Mesenchymal stem cell (in vitro differentiated cells and primary cell): ENCODE data around the gene GABRA4.
A peak's percentile ranks its signal among the peaks of the same experiment; 100 is the strongest.

ENCODE experiments used
- DNase-seq: peaks from one replicate; pipeline ENCODE4 v3.0.0-alpha.2; 2013
- H2AFZ ChIP-seq: one replicate; pipeline ENCODE4 v1.6.1; 2013; ENCODE audit warnings: low read depth, mild to moderate bottlenecking, control low read depth, inconsistent platforms, low read length, moderate library complexity
- H2AK5ac ChIP-seq: 2 replicates; pipeline ENCODE4 v1.6.1; 2013; ENCODE audit warnings: low read length, moderate library complexity, mild to moderate bottlenecking, inconsistent platforms; ENCODE audit not compliant: severe bottlenecking
- H2BK120ac ChIP-seq: one replicate; pipeline ENCODE4 v1.6.1; 2013; ENCODE audit warnings: low read depth, mild to moderate bottlenecking, inconsistent platforms, low read length, moderate library complexity
- H2BK12ac ChIP-seq, 2 experiments: one replicate each; pipeline ENCODE4 v1.6.1; 2013; ENCODE audit warnings: inconsistent platforms in 2 of 2, low read length in 2 of 2, mild to moderate bottlenecking in 2 of 2, moderate library complexity in 2 of 2, control low read depth in 1 of 2
- H2BK15ac ChIP-seq: one replicate; pipeline ENCODE4 v1.6.1; 2013; ENCODE audit warnings: mild to moderate bottlenecking, low read depth, inconsistent platforms; ENCODE audit not compliant: poor library complexity, severe bottlenecking
- H2BK5ac ChIP-seq: 2 replicates; pipeline ENCODE4 v1.6.1; 2013; ENCODE audit warnings: low read depth, mild to moderate bottlenecking, low read length, control low read depth, inconsistent platforms; ENCODE audit not compliant: poor library complexity, severe bottlenecking
- H3K14ac ChIP-seq, 2 experiments: one replicate each; pipeline ENCODE4 v1.6.1; 2013; ENCODE audit warnings: inconsistent platforms in 2 of 2, low read length in 2 of 2, control low read depth in 1 of 2, mild to moderate bottlenecking in 1 of 2, moderate library complexity in 1 of 2
- H3K18ac ChIP-seq, 2 experiments: one replicate each; pipeline ENCODE4 v1.6.1; 2013; ENCODE audit warnings: inconsistent platforms in 2 of 2, low read length in 2 of 2, control low read depth in 1 of 2, low read depth in 1 of 2, mild to moderate bottlenecking in 1 of 2
- H3K23ac ChIP-seq, 2 experiments: one replicate each; pipeline ENCODE4 v1.6.1; 2013; ENCODE audit warnings: inconsistent platforms in 2 of 2, low read length in 2 of 2, mild to moderate bottlenecking in 2 of 2, moderate library complexity in 2 of 2, control low read depth in 1 of 2
- H3K27ac ChIP-seq: 2 replicates; pipeline ENCODE4 v1.5.1; 2013; ENCODE audit warnings: mild to moderate bottlenecking, moderate library complexity, low read length, control low read depth, inconsistent platforms; ENCODE audit not compliant: poor library complexity, severe bottlenecking
- H3K27me3 ChIP-seq, 2 experiments: 2 replicates each; pipeline versions ENCODE4 v1.6.1 to v1.7.0; 2013; ENCODE audit warnings: low read length in 2 of 2, mild to moderate bottlenecking in 2 of 2, moderate library complexity in 2 of 2, control low read depth in 1 of 2, inconsistent platforms in 1 of 2; ENCODE audit not compliant: control insufficient read depth in 1 of 2, insufficient read depth in 1 of 2
- H3K36me3 ChIP-seq, 2 experiments: 2 replicates each; pipeline versions ENCODE4 v1.6.1 to v1.7.0; 2013; ENCODE audit warnings: low read length in 2 of 2, control low read depth in 1 of 2, inconsistent platforms in 1 of 2, low read depth in 1 of 2, mild to moderate bottlenecking in 1 of 2; ENCODE audit not compliant: insufficient read depth in 2 of 2, control insufficient read depth in 1 of 2
- H3K4ac ChIP-seq, 2 experiments: one replicate each; pipeline ENCODE4 v1.6.1; 2013; ENCODE audit warnings: inconsistent platforms in 2 of 2, low read length in 2 of 2, mild to moderate bottlenecking in 2 of 2, moderate library complexity in 2 of 2, control low read depth in 1 of 2, low read depth in 1 of 2
- H3K4me1 ChIP-seq: 2 replicates; pipeline ENCODE4 v1.6.1; 2013; ENCODE audit warnings: low read depth, low read length, control low read depth; ENCODE audit not compliant: control insufficient read depth, insufficient read depth
- H3K4me2 ChIP-seq: 2 replicates; pipeline ENCODE4 v1.6.1; 2013; ENCODE audit warnings: low read length, mild to moderate bottlenecking, inconsistent platforms; ENCODE audit not compliant: poor library complexity, severe bottlenecking
- H3K4me3 ChIP-seq, 2 experiments: 2 replicates each; pipeline versions ENCODE4 v1.5.1 to v1.7.0; 2013; ENCODE audit warnings: low read length in 2 of 2, mild to moderate bottlenecking in 2 of 2, control low read depth in 1 of 2, low read depth in 1 of 2; ENCODE audit not compliant: insufficient read depth in 1 of 2
- H3K79me1 ChIP-seq: replicated peaks from 2 replicates; pipeline ENCODE4 v1.6.1; 2013; ENCODE audit warnings: mild to moderate bottlenecking, control low read depth, low read length, inconsistent platforms; ENCODE audit not compliant: poor library complexity, severe bottlenecking
- H3K9ac ChIP-seq: 2 replicates; pipeline ENCODE4 v1.7.0; 2013; ENCODE audit warnings: mild to moderate bottlenecking, low read length, moderate library complexity
- H3K9me3 ChIP-seq: 2 replicates; pipeline ENCODE4 v1.7.0; 2013; ENCODE audit warnings: mild to moderate bottlenecking, low read length; ENCODE audit not compliant: control insufficient read depth
- H4K8ac ChIP-seq: one replicate; pipeline ENCODE4 v1.6.1; 2013; ENCODE audit warnings: inconsistent platforms, mild to moderate bottlenecking, low read length, moderate library complexity
- H4K91ac ChIP-seq: one replicate; pipeline ENCODE4 v1.6.1; 2013; ENCODE audit warnings: mild to moderate bottlenecking, low read length, inconsistent platforms
- WGBS: methylation state at CpG from one replicate; pipeline ENCODE4 v1.1.7; 2013; ENCODE audit warnings: mixed read lengths; 5-methylcytosine and 5-hydroxymethylcytosine counted together

Gene GABRA4

DNA sequence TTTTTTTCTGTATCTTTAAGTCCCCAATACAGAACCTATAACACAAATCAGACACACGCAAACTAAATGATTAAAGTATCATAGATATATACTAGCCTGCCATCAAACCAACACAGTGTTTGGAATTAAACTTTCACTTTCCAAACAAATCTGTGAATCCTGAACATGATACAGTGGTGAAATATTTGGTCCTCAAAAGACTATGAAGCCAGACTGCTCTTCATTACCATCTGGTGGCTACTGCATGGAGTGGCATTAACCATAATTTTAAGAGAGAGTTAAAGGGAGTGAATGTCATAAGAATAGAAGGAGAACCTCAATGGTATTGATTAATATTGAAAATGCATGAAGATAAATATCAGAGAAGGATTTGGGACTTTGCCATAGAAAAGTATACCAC is 9.2 kb upstream of the GABRA4 start:
- Histone ChIP-seq H3K23ac (no peak overlapping the region), H3K36me3 (no peaks in the 10 kb centered on the region), H3K4me2 (no peak overlapping the region), H3K27me3 (no peaks in the 10 kb centered on the region), H3K14ac (no peak overlapping the region), H3K18ac (no peak overlapping the region), H2BK12ac (no peak overlapping the region), H3K9ac (no peak overlapping the region), H3K4ac (no peak overlapping the region), H3K27ac (no peak overlapping the region), H4K91ac (no peak overlapping the region), H2BK5ac (no peak overlapping the region), H2AFZ (no peak overlapping the region), H4K8ac (no peak overlapping the region), H3K79me1 (no peaks in the 10 kb centered on the region), H2BK120ac (no peak overlapping the region), H3K9me3 (no peaks in the 10 kb centered on the region), H2AK5ac (no peak overlapping the region), H2BK15ac (no peak overlapping the region), H3K4me1 (no peaks in the 10 kb centered on the region), H3K4me3 (no peak overlapping the region)
- 100% methylated on average over 1 of the region's 1 CpG for whole genome bisulfite sequencing
- peak; percentile 66 for DNase-seq

DNA sequence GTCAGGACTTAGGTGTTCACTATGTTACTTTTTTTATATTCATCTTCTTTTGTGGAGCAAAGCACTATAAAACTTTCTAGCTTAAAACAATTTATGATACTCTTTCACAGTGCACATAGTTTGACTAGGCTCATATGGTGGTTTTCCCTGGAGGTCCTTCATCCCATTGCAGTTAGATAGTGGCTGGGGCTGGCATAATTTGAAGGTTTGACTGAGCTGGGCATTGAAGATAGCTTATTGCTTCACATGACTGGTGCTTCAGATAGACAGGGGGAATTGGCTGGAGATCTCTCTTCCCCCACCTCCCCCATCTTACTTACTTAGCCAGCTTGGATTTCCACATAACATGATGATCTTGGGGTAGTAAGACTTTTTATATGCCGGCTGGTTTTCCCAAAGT is 7.0 kb upstream of the GABRA4 start:
- H3K23ac ChIP-seq: no peak overlapping the region
- H2BK12ac ChIP-seq: no peak overlapping the region
- no peak overlapping the region for H3K9ac ChIP-seq
- H2AFZ ChIP-seq: no peak overlapping the region
- no peaks in the 10 kb centered on the region for H3K9me3 ChIP-seq
- no peaks in the 10 kb centered on the region for H3K4me1 ChIP-seq
- H4K91ac ChIP-seq: no peak overlapping the region
- no peak overlapping the region for H3K4ac ChIP-seq
- H3K79me1 ChIP-seq: no peaks in the 10 kb centered on the region
- no peak overlapping the region for H3K4me2 ChIP-seq
- no peaks in the 10 kb centered on the region for H3K36me3 ChIP-seq
- H3K14ac ChIP-seq: no peak overlapping the region
- H2AK5ac ChIP-seq: no peak overlapping the region
- DNase-seq: no peak
- no peak overlapping the region for H2BK5ac ChIP-seq
- H4K8ac ChIP-seq: no peak overlapping the region
- H3K27me3 ChIP-seq: peaks cover 0 to 3% of the 10 kb centered on the region in 2 experiments
- no peak overlapping the region for H3K18ac ChIP-seq
- no peak overlapping the region for H2BK120ac ChIP-seq
- H2BK15ac ChIP-seq: peak overlapping the region; percentile 28
- no peak overlapping the region for H3K4me3 ChIP-seq
- 100% methylated on average over 1 of the region's 1 CpG for WGBS
- H3K27ac ChIP-seq: no peak overlapping the region

DNA sequence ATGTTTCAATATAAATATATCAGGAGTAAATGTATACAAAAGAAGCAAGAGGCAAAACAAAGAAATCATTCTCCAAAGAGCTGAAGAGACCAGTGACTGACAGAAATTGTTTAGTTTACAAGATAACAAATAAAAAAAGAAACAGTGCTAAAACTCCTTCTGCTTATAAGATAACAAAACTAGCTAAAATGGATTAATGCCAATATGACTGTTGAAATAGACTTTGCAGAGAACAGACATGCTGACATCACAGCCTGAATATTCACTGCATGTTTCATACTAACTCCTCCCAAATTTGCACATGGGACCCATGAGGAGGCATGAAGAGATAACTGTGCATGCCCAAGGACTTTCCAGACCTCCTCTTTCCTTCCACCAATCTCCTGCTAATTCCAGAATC is 6.2 kb upstream of the GABRA4 start:
- H3K14ac ChIP-seq: no peak overlapping the region
- no peak overlapping the region for H3K27ac ChIP-seq
- no peak overlapping the region for H2BK15ac ChIP-seq
- no peak overlapping the region for H4K8ac ChIP-seq
- H3K23ac ChIP-seq: no peak overlapping the region
- H3K18ac ChIP-seq: no peak overlapping the region
- no peak overlapping the region for H3K4me2 ChIP-seq
- H4K91ac ChIP-seq: no peak overlapping the region
- H2BK12ac ChIP-seq: no peak overlapping the region
- no peak overlapping the region for H2BK5ac ChIP-seq
- H3K36me3 ChIP-seq: no peaks in the 10 kb centered on the region
- peaks cover 7 to 11% of the 10 kb centered on the region in 2 experiments for H3K27me3 ChIP-seq
- no peaks in the 10 kb centered on the region for H3K79me1 ChIP-seq
- H2BK120ac ChIP-seq: no peak overlapping the region
- no peak overlapping the region for H3K4me3 ChIP-seq
- H3K9ac ChIP-seq: no peak overlapping the region
- H3K4me1 ChIP-seq: no peaks in the 10 kb centered on the region
- H2AFZ ChIP-seq: no peak overlapping the region
- H2AK5ac ChIP-seq: no peak overlapping the region
- H3K4ac ChIP-seq: no peak overlapping the region
- DNase-seq: peak; percentile 64
- no peaks in the 10 kb centered on the region for H3K9me3 ChIP-seq

DNA sequence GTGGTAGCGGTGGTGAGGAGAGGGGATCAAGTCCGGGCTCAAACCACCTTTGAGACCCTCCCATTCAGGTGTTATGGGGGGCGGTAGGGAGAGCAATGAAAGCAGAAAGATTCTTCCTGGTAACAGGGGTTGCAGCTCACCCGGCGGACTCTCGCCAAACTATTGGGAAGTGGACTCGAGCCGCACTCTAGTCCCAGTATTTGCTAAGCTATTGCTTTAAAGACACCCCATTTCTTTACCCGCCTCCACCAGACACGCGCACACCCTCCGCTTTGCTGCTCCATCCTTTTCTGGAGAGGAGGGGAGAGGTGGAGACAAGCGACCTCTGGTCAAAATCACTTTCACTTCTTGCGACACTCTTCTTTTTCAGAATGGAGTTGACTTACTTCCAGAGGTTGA is 625 bp upstream of the GABRA4 start:
- Histone ChIP-seq H3K79me1 (no peaks in the 10 kb centered on the region), H3K4me2 (peak overlapping the region; percentile 99), H3K4me1 (peaks cover 14% of the 10 kb centered on the region), H3K36me3 (no peaks in the 10 kb centered on the region), H4K8ac (no peak overlapping the region), H3K23ac (peak overlapping the region in 1 of 2 experiments; percentile 64), H3K27me3 (peaks cover 45 to 47% of the 10 kb centered on the region in 2 experiments), H3K9ac (no peak overlapping the region), H2AFZ (peak overlapping the region; percentile 91), H2BK5ac (no peak overlapping the region), H3K27ac (no peak overlapping the region), H4K91ac (no peak overlapping the region), H3K4ac (no peak overlapping the region), H2BK12ac (no peak overlapping the region), H2BK15ac (no peak overlapping the region), H3K14ac (no peak overlapping the region), H3K4me3 (peak overlapping the region; percentile 58 to 60), H3K9me3 (no peaks in the 10 kb centered on the region), H2BK120ac (no peak overlapping the region), H3K18ac (peak overlapping the region in 1 of 2 experiments; percentile 59), H2AK5ac (no peak overlapping the region)
- WGBS: 11% methylated on average over 8 of the region's 14 CpGs
- no peak for DNase-seq
